ENCODE data around the gene INPP5A.

- TF ChIP-seq TAF1 (IDR thresholded peaks at IDR 0.05; ENCODE audit: low read depth, low read length), result no peak
- TF ChIP-seq POLR2AphosphoS5 (IDR thresholded peaks at IDR 0.05; ENCODE audit: low read depth, low read length), result no peak
- TF ChIP-seq POLR2A (IDR thresholded peaks at IDR 0.05; ENCODE audit: low read depth, low read length), result no peak
- no peak for TF ChIP-seq SPI1 (IDR thresholded peaks at IDR 0.05; ENCODE audit: low read depth, low read length)
Observed at GRCh38 chr10:132807621-132808049, 270.0 kb downstream of the INPP5A start.
